Activated B cell treated with CpG ODN at 0.5 μM for 24 hours (primary cell): ENCODE measurements around the gene FAF1. TPM values are rescaled to one million over a fixed set of nuclear protein-coding genes. Genes with fewer than 3 reads are reported as not detected.

Experiments
- ATAC-seq: fragments of 200-7000 bp; cut with Tn5 transposase; one replicate; pipeline ENCODE4 v1.10.0; 2021; ENCODE audit warnings: low read depth, mild to moderate bottlenecking, moderate library complexity
- CTCF ChIA-PET: fragments of 350-600 bp; sonication (Branson Sonifier 250); formaldehyde crosslinking; loops from one replicate; lab custom pipeline; 2021; ENCODE audit warnings: antibody characterized with exemption; lab: Charles Lee
- POLR2A ChIA-PET: fragments of 350-600 bp; sonication (Branson Sonifier 250); formaldehyde crosslinking; loops from one replicate; lab custom pipeline; 2021; ENCODE audit warnings: antibody characterized with exemption; lab: Charles Lee
- DNase-seq: peaks from one replicate; pipeline ENCODE4 v3.0.0; 2022
- H3K27ac Mint-ChIP-seq: one replicate; pipeline ENCODE4 v1.8.0; 2020; ENCODE audit warnings: mixed read lengths
- H3K27me3 Mint-ChIP-seq: one replicate; pipeline ENCODE4 v1.8.0; 2021; ENCODE audit warnings: mixed read lengths
- H3K36me3 Mint-ChIP-seq: one replicate; pipeline ENCODE4 v1.8.0; 2021; ENCODE audit warnings: low read depth, mixed read lengths
- H3K4me1 Mint-ChIP-seq: one replicate; pipeline ENCODE4 v1.8.0; 2021; ENCODE audit warnings: mixed read lengths
- H3K4me3 Mint-ChIP-seq: one replicate; pipeline ENCODE4 v1.8.0; 2020; ENCODE audit warnings: mild to moderate bottlenecking, mixed read lengths
- H3K9me3 Mint-ChIP-seq: one replicate; pipeline ENCODE4 v1.8.0; 2020; ENCODE audit warnings: mixed read lengths
- intact Hi-C: fragments of 100-400 bp; cut with micrococcal nuclease; formaldehyde crosslinking; loops from one replicate; pipeline ENCODE4 v1.15.1; 2024
- total RNA-seq: library from RNA; stranded (reverse); gene quantifications from 2 replicates; pipeline ENCODE4 v1.2.3, GENCODE V29; 2022
- TF ChIP-seq, protein P1 (sequence below): fragments of 200-600 bp; IDR thresholded peaks from one replicate; pipeline ENCODE4 v1.8.0; 2022; ENCODE audit warnings: antibody characterized with exemption, mild to moderate bottlenecking

Gene FAF1
- total RNA-seq, 1 donor from 2014 or later, result 61.7 TPM

DNA sequence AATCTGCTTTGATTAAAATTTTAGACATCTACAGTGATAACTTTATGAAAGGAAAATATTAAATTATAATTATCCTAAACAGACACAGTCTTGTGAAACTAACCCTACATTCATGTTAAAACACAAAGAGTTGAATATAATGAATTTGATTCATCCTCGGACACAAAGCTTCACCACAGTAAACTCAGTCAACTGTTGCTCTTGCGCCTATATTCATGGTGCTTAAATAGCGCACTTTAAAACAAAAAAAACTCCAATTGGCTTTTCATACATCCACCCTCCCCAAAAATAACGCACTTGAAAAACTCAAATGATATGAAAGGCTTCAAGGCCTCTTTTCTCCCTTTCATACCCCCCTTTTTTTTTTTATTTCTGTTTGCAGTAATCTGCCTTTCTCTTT is 260.3 kb downstream of the FAF1 start:
- H3K27me3 Mint-ChIP-seq, result no peaks in the 10 kb centered on the region
- ATAC-seq, result no peak
- TF ChIP-seq, protein P1, sequence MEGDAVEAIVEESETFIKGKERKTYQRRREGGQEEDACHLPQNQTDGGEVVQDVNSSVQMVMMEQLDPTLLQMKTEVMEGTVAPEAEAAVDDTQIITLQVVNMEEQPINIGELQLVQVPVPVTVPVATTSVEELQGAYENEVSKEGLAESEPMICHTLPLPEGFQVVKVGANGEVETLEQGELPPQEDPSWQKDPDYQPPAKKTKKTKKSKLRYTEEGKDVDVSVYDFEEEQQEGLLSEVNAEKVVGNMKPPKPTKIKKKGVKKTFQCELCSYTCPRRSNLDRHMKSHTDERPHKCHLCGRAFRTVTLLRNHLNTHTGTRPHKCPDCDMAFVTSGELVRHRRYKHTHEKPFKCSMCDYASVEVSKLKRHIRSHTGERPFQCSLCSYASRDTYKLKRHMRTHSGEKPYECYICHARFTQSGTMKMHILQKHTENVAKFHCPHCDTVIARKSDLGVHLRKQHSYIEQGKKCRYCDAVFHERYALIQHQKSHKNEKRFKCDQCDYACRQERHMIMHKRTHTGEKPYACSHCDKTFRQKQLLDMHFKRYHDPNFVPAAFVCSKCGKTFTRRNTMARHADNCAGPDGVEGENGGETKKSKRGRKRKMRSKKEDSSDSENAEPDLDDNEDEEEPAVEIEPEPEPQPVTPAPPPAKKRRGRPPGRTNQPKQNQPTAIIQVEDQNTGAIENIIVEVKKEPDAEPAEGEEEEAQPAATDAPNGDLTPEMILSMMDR, result no peak
- peaks cover 3% of the 10 kb centered on the region for H3K4me1 Mint-ChIP-seq
- H3K27ac Mint-ChIP-seq, result no peak overlapping the region
- ChIA-PET POLR2A (no interaction called here), CTCF (no interaction called here)
- no peaks in the 10 kb centered on the region for H3K9me3 Mint-ChIP-seq
- peaks cover 6% of the 10 kb centered on the region for H3K36me3 Mint-ChIP-seq
- no peak for DNase-seq
- H3K4me3 Mint-ChIP-seq, result no peak overlapping the region
- intact Hi-C loops, result no loop called here

DNA sequence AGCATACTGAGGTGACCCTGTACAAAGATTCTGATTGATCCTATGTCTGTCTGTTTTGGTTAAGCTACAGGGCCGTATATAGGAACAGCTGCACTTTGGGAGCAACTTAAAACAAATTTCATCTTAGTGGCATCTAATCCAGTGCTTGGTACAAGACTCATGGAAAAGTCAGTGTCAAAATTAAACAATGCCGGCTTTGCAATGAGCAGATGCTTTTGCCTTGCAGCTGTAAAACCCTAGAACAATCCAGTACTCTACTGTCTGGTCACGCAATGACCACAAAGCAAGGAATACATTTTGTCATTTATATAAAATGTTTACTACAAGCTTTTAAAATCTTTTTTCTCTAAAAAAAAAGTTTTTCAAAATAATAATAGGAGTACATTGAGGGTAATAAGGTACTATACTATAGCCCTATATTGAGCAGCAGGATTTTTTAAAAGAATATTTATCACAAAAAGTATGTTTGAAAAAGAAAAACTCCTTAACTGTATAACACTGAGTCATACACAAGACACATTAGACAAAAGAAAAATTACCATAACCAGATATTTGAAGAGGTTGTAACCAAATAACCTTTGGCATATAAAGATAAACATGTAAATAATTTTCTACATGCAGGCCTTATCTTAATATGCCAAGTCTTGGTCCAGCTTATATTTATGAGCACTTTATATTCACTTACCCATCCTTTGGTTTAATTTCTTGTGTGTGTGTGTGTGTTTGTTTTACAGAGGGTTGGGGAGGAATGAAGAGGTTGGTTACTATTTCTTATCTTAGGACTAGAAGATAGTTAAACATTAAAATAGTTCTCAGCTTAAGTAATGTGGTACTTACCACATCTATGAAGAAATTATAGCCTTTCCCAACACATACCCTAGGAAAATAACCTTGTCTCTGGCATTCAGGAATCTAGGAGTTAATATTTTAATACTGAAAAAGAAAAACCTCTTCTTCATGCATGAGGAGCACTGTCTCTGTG is 262.3 kb downstream of the FAF1 start:
- intact Hi-C loops, result loop anchor here (2.0 kb wide), 1 partner anchor 19 kb away; no protein-coding TSS in a partner anchor
- ChIA-PET POLR2A (no interaction called here), CTCF (no interaction called here)
- TF ChIP-seq, protein P1, result no peak
- ATAC-seq, result no peak
- DNase-seq, result no peak
- no peak overlapping the region for H3K4me3 Mint-ChIP-seq
- H3K9me3 Mint-ChIP-seq, result no peaks in the 10 kb centered on the region
- H3K27ac Mint-ChIP-seq, result no peak overlapping the region
- H3K36me3 Mint-ChIP-seq, result peaks cover 3% of the 10 kb centered on the region
- H3K27me3 Mint-ChIP-seq, result no peaks in the 10 kb centered on the region
- no peaks in the 10 kb centered on the region for H3K4me1 Mint-ChIP-seq

DNA sequence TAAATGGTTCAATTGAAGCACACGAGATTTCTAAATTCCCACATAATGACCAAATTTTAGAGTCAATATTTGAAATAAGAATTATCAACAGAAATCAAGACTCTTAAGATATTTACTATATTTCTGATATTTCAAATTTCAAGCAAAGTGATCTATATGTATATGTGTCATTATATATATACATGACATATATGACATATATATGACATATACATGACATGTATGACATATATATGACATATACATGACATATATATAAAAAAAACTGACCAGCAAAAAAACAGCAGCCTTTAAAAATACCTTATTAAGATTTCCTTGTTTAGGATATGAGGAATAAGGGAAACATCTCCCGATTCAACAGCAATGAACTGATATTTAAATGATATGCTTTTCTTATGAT is 266.2 kb downstream of the FAF1 start:
- ATAC-seq, result no peak
- Mint-ChIP-seq H3K27me3 (no peaks in the 10 kb centered on the region), H3K9me3 (no peaks in the 10 kb centered on the region), H3K36me3 (peaks cover 11% of the 10 kb centered on the region), H3K27ac (no peak overlapping the region), H3K4me1 (no peaks in the 10 kb centered on the region), H3K4me3 (no peak overlapping the region)
- CTCF ChIA-PET, result no interaction called here
- intact Hi-C loops, result no loop called here
- DNase-seq, result no peak
- POLR2A ChIA-PET, result no interaction called here
- TF ChIP-seq, protein P1, result no peak

DNA sequence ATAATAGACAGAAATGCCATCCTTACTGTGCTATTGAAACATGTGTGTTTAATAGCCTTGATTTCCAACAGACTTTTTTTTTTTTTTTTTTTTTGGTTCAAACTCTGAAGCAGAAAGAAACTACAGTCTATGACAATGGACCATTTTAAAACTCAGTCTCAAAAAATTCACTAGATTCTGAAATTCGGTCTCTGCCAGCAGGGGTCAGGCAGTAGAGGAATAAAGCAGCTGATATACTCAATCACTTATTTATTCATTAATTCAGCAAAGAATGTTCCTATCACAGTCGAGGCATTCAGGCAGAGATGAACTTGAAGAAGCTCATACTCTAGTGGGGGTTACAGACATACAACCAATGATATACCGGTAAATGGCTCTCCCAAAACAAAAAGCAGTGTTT is 275.9 kb downstream of the FAF1 start:
- TF ChIP-seq, protein P1, result no peak
- intact Hi-C loops, result no loop called here
- no peaks in the 10 kb centered on the region for H3K9me3 Mint-ChIP-seq
- no peaks in the 10 kb centered on the region for H3K27me3 Mint-ChIP-seq
- no peak for ATAC-seq
- H3K4me1 Mint-ChIP-seq, result no peaks in the 10 kb centered on the region
- ChIA-PET CTCF (interaction anchor here (0.9 to 1.1 kb wide), 2 partner anchors 20 to 21 kb away, joined by 3 to 6 read pairs; no protein-coding TSS in a partner anchor), POLR2A (no interaction called here)
- peaks cover 20% of the 10 kb centered on the region for H3K36me3 Mint-ChIP-seq
- no peak for DNase-seq
- H3K27ac Mint-ChIP-seq, result no peak overlapping the region
- no peak overlapping the region for H3K4me3 Mint-ChIP-seq

DNA sequence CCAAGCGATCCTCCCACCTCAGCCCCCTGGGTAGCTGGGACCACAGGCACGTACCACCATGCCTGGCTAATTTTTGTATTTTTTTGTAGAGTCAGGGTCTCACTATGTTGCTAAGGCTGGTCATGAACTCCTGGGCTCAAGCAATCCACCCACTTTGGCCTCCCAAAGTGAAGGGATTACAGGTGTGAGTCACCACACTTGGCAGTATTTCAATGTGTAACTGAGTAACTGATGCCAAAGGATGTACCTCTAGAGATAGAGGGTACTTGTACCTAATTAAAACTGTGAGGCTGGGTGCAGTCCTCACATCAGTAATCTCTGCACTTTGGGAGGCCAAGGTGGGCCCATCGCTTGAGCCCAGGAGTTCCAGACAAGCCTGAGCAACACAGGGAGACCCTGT is 278.1 kb downstream of the FAF1 start:
- TF ChIP-seq, protein P1, result no peak
- Mint-ChIP-seq H3K9me3 (no peaks in the 10 kb centered on the region), H3K36me3 (peaks cover 13% of the 10 kb centered on the region), H3K4me1 (no peaks in the 10 kb centered on the region), H3K4me3 (no peak overlapping the region), H3K27ac (no peak overlapping the region), H3K27me3 (no peaks in the 10 kb centered on the region)
- DNase-seq (no peak), ATAC-seq (no peak)
- CTCF ChIA-PET, result no interaction called here
- intact Hi-C loops, result no loop called here
- POLR2A ChIA-PET, result no interaction called here
